SK-N-SH (cell line): ENCODE data around the gene TBXA2R.

Experiments used
- ELF1 ChIP-seq: IDR thresholded peaks from 2 replicates; pipeline ENCODE4 v1.4.0; 2012
- EP300 ChIP-seq, 2 experiments: IDR thresholded peaks; 2 replicates each; pipeline versions ENCODE4 v1.4.0 to v1.6.1; 2012; ENCODE audit warnings: borderline replicate concordance in 1 of 2, low read depth in 1 of 2, low read length in 1 of 2
- EZH2phosphoT487 ChIP-seq: fragments of 200-600 bp; sonication (generic); IDR thresholded peaks from 2 replicates; pipeline ENCODE4 v1.6.1; 2017; ENCODE audit warnings: low read depth, mixed run types, mild to moderate bottlenecking, antibody characterized with exemption, moderate library complexity, borderline replicate concordance
- GATA2 ChIP-seq: sonication (generic); formaldehyde crosslinking; IDR thresholded peaks from 2 replicates; pipeline ENCODE4 v1.5.0; 2020; ENCODE audit warnings: mild to moderate bottlenecking, missing genetic modification reagents
- RXRA ChIP-seq: IDR thresholded peaks from 2 replicates; pipeline ENCODE4 v1.4.0; 2012; ENCODE audit warnings: low read depth, mild to moderate bottlenecking, borderline replicate concordance
- SMC3 ChIP-seq: IDR thresholded peaks from 2 replicates; pipeline ENCODE4 v1.6.1; 2012; ENCODE audit warnings: low read depth, low read length, improper control_type of control experiment
- TF ChIP-seq, protein P1 (sequence below): fragments of 200-600 bp; sonication (generic); IDR thresholded peaks from 2 replicates; pipeline ENCODE4 v1.6.1; 2017; ENCODE audit warnings: antibody characterized with exemption, mild to moderate bottlenecking, moderate library complexity

DNA sequence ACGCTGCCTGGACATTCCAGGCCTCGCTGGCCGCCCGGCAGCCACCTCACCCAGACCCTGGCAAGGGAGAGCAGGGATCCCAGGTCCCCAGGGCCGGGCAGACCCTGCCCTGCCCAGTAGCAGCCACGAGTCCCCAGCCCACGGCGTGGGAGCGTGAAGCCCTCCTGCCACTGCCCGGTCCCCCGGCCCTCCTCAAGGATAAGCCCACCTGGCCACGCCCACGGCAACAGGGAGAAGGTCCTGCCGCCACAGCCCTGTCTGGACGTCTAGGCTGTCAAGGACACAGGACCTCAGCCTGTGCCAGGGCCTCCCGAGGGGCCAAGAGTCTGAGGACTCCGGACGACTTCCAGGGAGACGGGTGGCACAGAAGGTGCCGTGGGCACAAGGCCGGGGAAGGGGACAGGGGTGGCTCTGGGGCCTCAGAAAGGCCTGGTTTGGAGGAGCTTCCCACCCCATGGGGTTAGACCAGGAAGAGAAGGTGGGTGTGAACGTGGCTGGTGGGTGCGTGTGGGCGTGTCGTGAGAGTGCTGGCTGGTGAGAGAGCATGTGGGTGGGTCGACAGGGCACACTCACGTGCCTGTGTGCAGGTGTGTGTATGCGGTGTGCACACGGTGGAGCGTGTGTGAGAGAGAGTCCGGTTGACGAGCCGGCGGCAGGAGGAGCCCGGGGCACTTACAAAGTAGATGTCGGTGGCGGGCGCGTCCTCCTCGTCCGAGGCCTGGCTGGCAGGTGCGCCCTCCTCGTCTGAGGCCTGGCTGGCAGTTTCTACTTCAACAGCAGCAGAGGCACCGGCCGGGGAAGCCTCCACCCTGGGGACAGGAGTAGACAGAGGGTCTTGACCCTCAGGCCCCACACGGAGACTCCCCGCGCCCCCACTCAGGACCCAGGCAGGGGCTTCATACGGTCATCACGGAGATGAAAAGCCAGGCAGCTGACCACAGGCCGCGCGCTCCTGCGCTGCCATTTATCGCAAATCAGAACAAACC, 31.8 kb upstream of the TBXA2R start:
- TF ChIP-seq RXRA = no peak
- TF ChIP-seq GATA2 (CRISPR knock-in tag) = no peak
- TF ChIP-seq, protein P1, sequence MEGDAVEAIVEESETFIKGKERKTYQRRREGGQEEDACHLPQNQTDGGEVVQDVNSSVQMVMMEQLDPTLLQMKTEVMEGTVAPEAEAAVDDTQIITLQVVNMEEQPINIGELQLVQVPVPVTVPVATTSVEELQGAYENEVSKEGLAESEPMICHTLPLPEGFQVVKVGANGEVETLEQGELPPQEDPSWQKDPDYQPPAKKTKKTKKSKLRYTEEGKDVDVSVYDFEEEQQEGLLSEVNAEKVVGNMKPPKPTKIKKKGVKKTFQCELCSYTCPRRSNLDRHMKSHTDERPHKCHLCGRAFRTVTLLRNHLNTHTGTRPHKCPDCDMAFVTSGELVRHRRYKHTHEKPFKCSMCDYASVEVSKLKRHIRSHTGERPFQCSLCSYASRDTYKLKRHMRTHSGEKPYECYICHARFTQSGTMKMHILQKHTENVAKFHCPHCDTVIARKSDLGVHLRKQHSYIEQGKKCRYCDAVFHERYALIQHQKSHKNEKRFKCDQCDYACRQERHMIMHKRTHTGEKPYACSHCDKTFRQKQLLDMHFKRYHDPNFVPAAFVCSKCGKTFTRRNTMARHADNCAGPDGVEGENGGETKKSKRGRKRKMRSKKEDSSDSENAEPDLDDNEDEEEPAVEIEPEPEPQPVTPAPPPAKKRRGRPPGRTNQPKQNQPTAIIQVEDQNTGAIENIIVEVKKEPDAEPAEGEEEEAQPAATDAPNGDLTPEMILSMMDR = no peak
- TF ChIP-seq SMC3 = no peak
- TF ChIP-seq EP300 (IDR thresholded peaks at IDR 0.05; ENCODE audit: borderline replicate concordance in 1 of 2, low read depth in 1 of 2, low read length in 1 of 2) = no peak
- TF ChIP-seq ELF1 = no peak
- no peak for TF ChIP-seq EZH2phosphoT487
